PC-3 (cell line): ENCODE data around the gene SIGLEC6. TPM values are rescaled to one million over a fixed set of nuclear protein-coding genes. Genes with fewer than 3 reads are reported as not detected.

Experiments
- ATAC-seq: fragments of 200-7000 bp; cut with Tn5 transposase; 2 replicates; pipeline ENCODE4 v1.9.1; 2020; ENCODE audit warnings: mild to moderate bottlenecking, moderate library complexity
- BruUV-seq: library from RNA; stranded (reverse); fragments of 400-500 nt; replicated peaks from 2 replicates; lab custom pipeline; 2021; lab: Mats Ljungman, UMichigan
- CTCF ChIA-PET: fragments of 300-600 bp; sonication (Branson Sonifier 250); formaldehyde crosslinking; loops from one replicate; lab custom pipeline; 2022; ENCODE audit warnings: antibody characterized with exemption; lab: Charles Lee
- POLR2A ChIA-PET: fragments of 300-600 bp; sonication (Branson Sonifier 250); formaldehyde crosslinking; loops from one replicate; lab custom pipeline; 2022; ENCODE audit warnings: antibody characterized with exemption; ENCODE audit not compliant: unreplicated experiment; lab: Charles Lee
- DNase-seq: peaks from one replicate; pipeline ENCODE4 v3.0.0-alpha.2; 2015
- H2AFZ ChIP-seq: fragments of 300-600 bp; sonication (generic); 2 replicates; pipeline ENCODE4 v1.6.0; 2016; ENCODE audit warnings: antibody characterized with exemption, low read length
- H3F3A ChIP-seq: fragments of 300-600 bp; sonication (generic); one replicate; pipeline ENCODE4 v1.6.0; 2017; ENCODE audit warnings: antibody characterized with exemption, low read length, control low read depth, mild to moderate bottlenecking; ENCODE audit not compliant: unreplicated experiment
- H3K27ac ChIP-seq: fragments of 300-600 bp; sonication (generic); 2 replicates; pipeline ENCODE4 v1.5.1; 2016; ENCODE audit warnings: mild to moderate bottlenecking, low read length
- H3K27me3 ChIP-seq: fragments of 300-600 bp; sonication (generic); 2 replicates; pipeline ENCODE4 v1.6.1; 2016; ENCODE audit warnings: low read length, mixed read lengths
- H3K36me3 ChIP-seq: fragments of 300-600 bp; sonication (generic); 2 replicates; pipeline ENCODE4 v1.6.1; 2016; ENCODE audit warnings: low read depth, mixed run types, low read length, mixed read lengths
- H3K4me1 ChIP-seq: fragments of 300-600 bp; sonication (generic); 2 replicates; pipeline ENCODE4 v1.5.1; 2016; ENCODE audit warnings: low read length; ENCODE audit not compliant: insufficient read depth
- H3K4me2 ChIP-seq: fragments of 300-600 bp; sonication (generic); 2 replicates; pipeline ENCODE4 v1.6.0; 2016; ENCODE audit warnings: low read length
- H3K4me3 ChIP-seq: fragments of 300-600 bp; sonication (generic); 2 replicates; pipeline ENCODE4 v1.5.1; 2016; ENCODE audit warnings: mild to moderate bottlenecking, low read length, mixed read lengths
- H3K79me2 ChIP-seq: fragments of 300-600 bp; sonication (generic); 2 replicates; pipeline ENCODE4 v1.6.1; 2017; ENCODE audit warnings: low read length, mixed read lengths
- H3K9ac ChIP-seq: fragments of 300-600 bp; sonication (generic); 2 replicates; pipeline ENCODE4 v1.6.0; 2016; ENCODE audit warnings: mild to moderate bottlenecking, low read length
- H3K9me2 ChIP-seq: fragments of 300-600 bp; sonication (generic); replicated peaks from 2 replicates; pipeline ENCODE4 v1.6.1; 2016; ENCODE audit warnings: mixed run types, low read length, mixed read lengths
- H3K9me3 ChIP-seq: fragments of 300-600 bp; sonication (generic); 2 replicates; pipeline ENCODE4 v1.6.1; 2016; ENCODE audit warnings: low read length, mixed read lengths
- H4K20me1 ChIP-seq: fragments of 300-600 bp; sonication (generic); 2 replicates; pipeline ENCODE4 v1.6.1; 2016; ENCODE audit warnings: low read length, mixed read lengths
- CTCF ChIP-seq: fragments of 300-600 bp; sonication (generic); conservative IDR thresholded peaks from 2 replicates; pipeline ENCODE4 v1.5.1; 2017; ENCODE audit warnings: antibody characterized with exemption, low read depth, mild to moderate bottlenecking, low read length
- EZH2 ChIP-seq: fragments of 300-600 bp; sonication (generic); IDR thresholded peaks from one replicate; pipeline ENCODE4 v1.6.1; 2017; ENCODE audit warnings: antibody characterized with exemption, mild to moderate bottlenecking, low read length; ENCODE audit not compliant: unreplicated experiment
- EZH2phosphoT487 ChIP-seq: fragments of 300-600 bp; sonication (generic); IDR thresholded peaks from 2 replicates; pipeline ENCODE4 v1.6.1; 2018; ENCODE audit warnings: mild to moderate bottlenecking, antibody characterized with exemption, low read length, borderline replicate concordance
- intact Hi-C: fragments of 100-400 bp; cut with micrococcal nuclease; formaldehyde crosslinking; loops from 2 replicates; pipeline ENCODE4 v1.9.0; 2023
- total RNA-seq: library from RNA; depleted of rRNA; stranded (reverse); fragments of >200 nt; gene quantifications from 2 replicates; pipeline ENCODE4 v1.2.3, GENCODE V29; 2014

The SIGLEC6 gene
- total RNA-seq, 1 experiment from 2014 or later = not detected

- ATAC-seq = no peak
- Histone ChIP-seq H3K9me2 (no peaks in the 10 kb centered on the region), H3K79me2 (no peaks in the 10 kb centered on the region), H4K20me1 (no peaks in the 10 kb centered on the region), H3K36me3 (no peaks in the 10 kb centered on the region), H3K4me2 (no peak overlapping the region), H3K9me3 (no peaks in the 10 kb centered on the region), H2AFZ (no peak overlapping the region), H3K9ac (no peak overlapping the region), H3K27ac (no peak overlapping the region), H3F3A (no peaks in the 10 kb centered on the region), H3K4me1 (peaks cover 39% of the 10 kb centered on the region), H3K27me3 (peaks cover 16% of the 10 kb centered on the region), H3K4me3 (no peak overlapping the region)
- CTCF ChIA-PET = no interaction called here
- intact Hi-C loops = no loop called here
- BruUV-seq = no TSS peak
- POLR2A ChIA-PET = no interaction called here
- DNase-seq = no peak
- 0 out of 2 replicates have a peak, but pooled peaks have one; percentile 12 for TF ChIP-seq CTCF
- TF ChIP-seq EZH2 = no peak
These were observed 33.3 kb upstream of the SIGLEC6 start for GRCh38 chr19:51564791-51565190.

DNA sequence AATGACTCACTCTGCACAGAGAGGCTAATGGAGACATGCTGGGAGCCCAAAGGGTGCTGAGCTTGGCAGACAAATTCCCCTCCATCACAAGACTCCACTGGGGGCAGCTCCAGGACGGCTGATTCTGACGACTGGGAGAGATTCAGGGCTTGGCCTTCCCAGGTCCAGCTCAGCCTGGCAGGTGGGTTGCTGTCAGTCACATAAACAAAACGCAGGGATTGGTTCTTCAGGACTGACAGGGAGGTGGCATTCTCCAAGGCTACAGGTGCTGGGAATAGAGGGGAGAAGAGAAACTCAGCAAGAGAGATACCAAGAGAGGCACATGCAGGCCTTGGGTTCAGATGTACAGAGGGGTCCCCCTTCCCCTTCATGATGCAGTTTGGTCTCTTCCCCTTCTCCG, 28.9 kb upstream of the SIGLEC6 start:
- no peak for TF ChIP-seq CTCF
- TF ChIP-seq EZH2 = no peak
- TF ChIP-seq EZH2phosphoT487 = no peak
- no peaks in the 10 kb centered on the region for H3K79me2 ChIP-seq
- H3F3A ChIP-seq = no peaks in the 10 kb centered on the region
- H3K9ac ChIP-seq = no peak overlapping the region
- H3K4me3 ChIP-seq = no peak overlapping the region
- ChIA-PET POLR2A (no interaction called here), CTCF (no interaction called here)
- H2AFZ ChIP-seq = no peak overlapping the region
- no peak overlapping the region for H3K27ac ChIP-seq
- H3K9me2 ChIP-seq = no peaks in the 10 kb centered on the region
- no peaks in the 10 kb centered on the region for H3K4me1 ChIP-seq
- BruUV-seq = no TSS peak
- H3K27me3 ChIP-seq = peaks cover 40% of the 10 kb centered on the region
- H4K20me1 ChIP-seq = no peaks in the 10 kb centered on the region
- intact Hi-C loops = no loop called here
- H3K36me3 ChIP-seq = no peaks in the 10 kb centered on the region
- DNase-seq (no peak), ATAC-seq (no peak)
- H3K4me2 ChIP-seq = no peak overlapping the region
- H3K9me3 ChIP-seq = no peaks in the 10 kb centered on the region

DNA sequence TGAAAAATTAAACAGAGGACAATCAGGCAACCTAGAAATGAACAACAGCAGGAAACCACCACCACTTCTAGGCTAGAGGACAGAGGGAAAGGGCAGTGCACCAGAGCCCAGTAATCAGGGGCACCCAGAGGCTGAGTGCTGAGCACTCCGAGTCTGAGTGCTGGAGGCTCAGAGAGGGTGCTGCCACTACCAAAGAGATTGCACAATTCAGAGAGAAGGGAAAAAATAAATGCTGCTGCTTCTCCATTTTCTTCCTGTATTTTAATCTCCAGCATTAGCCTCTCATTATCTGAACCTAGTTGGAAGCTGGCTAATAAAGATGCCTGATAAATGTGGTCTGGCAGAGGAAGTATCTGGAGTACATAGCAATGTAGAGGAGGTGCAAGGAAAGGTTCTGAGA, 27.8 kb upstream of the SIGLEC6 start:
- Histone ChIP-seq H3K36me3 (no peaks in the 10 kb centered on the region), H2AFZ (no peak overlapping the region), H3K9me3 (no peaks in the 10 kb centered on the region), H3K9me2 (no peaks in the 10 kb centered on the region), H3K4me2 (no peak overlapping the region), H3K4me1 (no peaks in the 10 kb centered on the region), H3K4me3 (no peak overlapping the region), H3F3A (no peaks in the 10 kb centered on the region), H3K27me3 (peaks cover 40% of the 10 kb centered on the region), H3K79me2 (no peaks in the 10 kb centered on the region), H4K20me1 (no peaks in the 10 kb centered on the region), H3K9ac (no peak overlapping the region), H3K27ac (no peak overlapping the region)
- ChIA-PET CTCF (no interaction called here), POLR2A (no interaction called here)
- intact Hi-C loops = no loop called here
- TF ChIP-seq EZH2 (no peak), CTCF (no peak), EZH2phosphoT487 (no peak)
- ATAC-seq (no peak), DNase-seq (no peak)
- no TSS peak for BruUV-seq
